ENCODE results near the gene N4BP2L2.

- TF ChIP-seq POLR2AphosphoS5 (IDR thresholded peaks at IDR 0.05) (no peak), CTCF (IDR thresholded peaks at IDR 0.05) (no peak), POLR2A (IDR thresholded peaks at IDR 0.05) (no peak)
Observed at GRCh38 chr13:32474999-32475792, 63.4 kb downstream of the N4BP2L2 start.

All from breast epithelium (tissue), 3 donors.